H9 (cell line): ENCODE data around the gene TMEM183A. TPM values are rescaled to one million over a fixed set of nuclear protein-coding genes. Genes with fewer than 3 reads are reported as not detected.
A peak's percentile ranks its signal among the peaks of the same experiment; 100 is the strongest.

Experiments used
- DNase-seq: peaks from one replicate; pipeline ENCODE4 v3.0.0-alpha.2; 2017
- H2AFZ ChIP-seq: one replicate; pipeline ENCODE4 v1.6.1; 2013; ENCODE audit warnings: mild to moderate bottlenecking, low read length, control low read depth, moderate library complexity
- H2AK5ac ChIP-seq: 2 replicates; pipeline ENCODE4 v1.6.1; 2013; ENCODE audit warnings: low read length, control low read depth, mixed read lengths; ENCODE audit not compliant: insufficient read length
- H2BK120ac ChIP-seq: one replicate; pipeline ENCODE4 v1.6.1; 2013; ENCODE audit warnings: low read depth, mild to moderate bottlenecking, low read length, control low read depth, inconsistent platforms; ENCODE audit not compliant: poor library complexity, severe bottlenecking
- H2BK12ac ChIP-seq: 2 replicates; pipeline ENCODE4 v1.6.1; 2013; ENCODE audit warnings: low read length, control low read depth, mixed read lengths, low read depth; ENCODE audit not compliant: insufficient read length
- H2BK15ac ChIP-seq: 2 replicates; pipeline ENCODE4 v1.6.1; 2013; ENCODE audit warnings: low read depth, low read length, control low read depth
- H2BK20ac ChIP-seq: one replicate; pipeline ENCODE4 v1.6.1; 2013; ENCODE audit warnings: low read depth, mild to moderate bottlenecking, low read length, control low read depth, inconsistent platforms; ENCODE audit not compliant: poor library complexity, severe bottlenecking
- H2BK5ac ChIP-seq: 2 replicates; pipeline ENCODE4 v1.6.1; 2013; ENCODE audit warnings: low read length, control low read depth, mixed read lengths; ENCODE audit not compliant: insufficient read length
- H3K14ac ChIP-seq: 2 replicates; pipeline ENCODE4 v1.6.1; 2013; ENCODE audit warnings: low read length, control low read depth; ENCODE audit not compliant: insufficient read depth
- H3K18ac ChIP-seq: 2 replicates; pipeline ENCODE4 v1.6.1; 2013; ENCODE audit warnings: low read depth, mild to moderate bottlenecking, mixed read lengths, low read length, control low read depth; ENCODE audit not compliant: insufficient read length
- H3K23ac ChIP-seq: 2 replicates; pipeline ENCODE4 v1.6.1; 2013; ENCODE audit warnings: low read length, control low read depth, mixed read lengths, low read depth; ENCODE audit not compliant: insufficient read length
- H3K23me2 ChIP-seq: 2 replicates; pipeline ENCODE4 v1.6.1; 2013; ENCODE audit warnings: low read depth, mild to moderate bottlenecking, mixed read lengths, low read length, control low read depth; ENCODE audit not compliant: insufficient read length, poor library complexity, severe bottlenecking
- H3K27ac ChIP-seq: 2 replicates; pipeline ENCODE4 v1.5.1; 2013; ENCODE audit warnings: low read length, control low read depth, mixed read lengths, low read depth; ENCODE audit not compliant: insufficient read length
- H3K27me3 ChIP-seq: 2 replicates; pipeline ENCODE4 v1.6.1; 2013; ENCODE audit warnings: low read length, control low read depth, inconsistent platforms; ENCODE audit not compliant: insufficient read depth
- H3K4ac ChIP-seq: 2 replicates; pipeline ENCODE4 v1.6.1; 2013; ENCODE audit warnings: low read depth, mild to moderate bottlenecking, control low read depth, inconsistent platforms, low read length, moderate library complexity
- H3K4me1 ChIP-seq: 2 replicates; pipeline ENCODE4 v1.6.1; 2013; ENCODE audit warnings: low read length, control low read depth, inconsistent platforms; ENCODE audit not compliant: insufficient read depth
- H3K4me2 ChIP-seq: 2 replicates; pipeline ENCODE4 v1.6.1; 2013; ENCODE audit warnings: low read length, control low read depth, mixed read lengths; ENCODE audit not compliant: insufficient read length, insufficient read depth
- H3K56ac ChIP-seq: 2 replicates; pipeline ENCODE4 v1.6.1; 2013; ENCODE audit warnings: low read depth, mild to moderate bottlenecking, mixed read lengths, low read length, control low read depth; ENCODE audit not compliant: insufficient read length
- H3K79me1 ChIP-seq: 2 replicates; pipeline ENCODE4 v1.6.1; 2013; ENCODE audit warnings: low read depth, mild to moderate bottlenecking, moderate library complexity, low read length, control low read depth, inconsistent platforms; ENCODE audit not compliant: insufficient read depth, poor library complexity, severe bottlenecking
- H3K79me2 ChIP-seq: 2 replicates; pipeline ENCODE4 v1.6.1; 2013; ENCODE audit warnings: low read length, control low read depth, inconsistent platforms; ENCODE audit not compliant: insufficient read depth
- H3K9ac ChIP-seq: 2 replicates; pipeline ENCODE4 v1.6.1; 2013; ENCODE audit warnings: low read length, control low read depth, mixed read lengths; ENCODE audit not compliant: insufficient read length; ENCODE audit errors: extremely low read depth
- H3K9me3 ChIP-seq: one replicate; pipeline ENCODE4 v1.6.1; 2013; ENCODE audit warnings: low read depth, low read length, inconsistent platforms; ENCODE audit not compliant: control insufficient read depth
- H3T11ph ChIP-seq: one replicate; pipeline ENCODE4 v1.6.1; 2013; ENCODE audit warnings: mild to moderate bottlenecking, low read length, control low read depth, inconsistent platforms
- H4K20me1 ChIP-seq: one replicate; pipeline ENCODE4 v1.6.1; 2013; ENCODE audit not compliant: control insufficient read depth, insufficient read length, insufficient read depth
- H4K5ac ChIP-seq: 2 replicates; pipeline ENCODE4 v1.6.1; 2013; ENCODE audit warnings: low read depth, mild to moderate bottlenecking, mixed read lengths, low read length, control low read depth; ENCODE audit not compliant: insufficient read length
- H4K8ac ChIP-seq: replicated peaks from 2 replicates; pipeline ENCODE4 v1.6.1; 2013; ENCODE audit warnings: low read length, control low read depth, mixed read lengths, low read depth; ENCODE audit not compliant: insufficient read length
- H4K91ac ChIP-seq: 2 replicates; pipeline ENCODE4 v1.6.1; 2013; ENCODE audit warnings: low read depth, mild to moderate bottlenecking, moderate library complexity, mixed read lengths, low read length, control low read depth; ENCODE audit not compliant: insufficient read length
- H3K27ac Mint-ChIP-seq, 3 experiments: 2 replicates in 2 of 3; 3 replicates in 1 of 3; pipeline ENCODE4 v1.8.0; 2020 to 2021; ENCODE audit warnings: mixed read lengths in 3 of 3, mild to moderate bottlenecking in 1 of 3, moderate library complexity in 1 of 3
- H3K27me3 Mint-ChIP-seq: 2 replicates; pipeline ENCODE4 v1.8.0; 2021; ENCODE audit warnings: low read depth, mild to moderate bottlenecking, moderate library complexity, mixed read lengths
- H3K36me3 Mint-ChIP-seq, 3 experiments: 2 replicates in 2 of 3; 3 replicates in 1 of 3; pipeline ENCODE4 v1.8.0; 2020 to 2021; ENCODE audit warnings: low read depth in 3 of 3, mixed read lengths in 3 of 3; ENCODE audit not compliant: insufficient read depth in 1 of 3
- H3K4me1 Mint-ChIP-seq, 2 experiments: 2 replicates each; pipeline ENCODE4 v1.8.0; 2020; ENCODE audit warnings: mixed read lengths in 2 of 2
- H3K4me3 Mint-ChIP-seq, 2 experiments: 2 replicates in 1 of 2; 3 replicates in 1 of 2; pipeline ENCODE4 v1.8.0; 2020 to 2021; ENCODE audit warnings: mild to moderate bottlenecking in 2 of 2, mixed read lengths in 2 of 2, moderate library complexity in 1 of 2
- H3K9me3 Mint-ChIP-seq, 2 experiments: 2 replicates in 1 of 2; 3 replicates in 1 of 2; pipeline ENCODE4 v1.8.0; 2020; ENCODE audit warnings: mild to moderate bottlenecking in 2 of 2, mixed read lengths in 2 of 2, moderate library complexity in 1 of 2
- CTCF ChIP-seq: fragments of 200-600 bp; sonication (generic); conservative IDR thresholded peaks from 3 replicates; pipeline ENCODE4 v1.8.0; 2021; ENCODE audit warnings: antibody characterized with exemption, mild to moderate bottlenecking
- WGBS: extraction: QIAGEN DNeasy Blood & Tissue Kit; methylation state at CpG from one replicate; pipeline ENCODE4 v1.1.7; 2013; ENCODE audit warnings: missing lambda C conversion rate, low lambda C conversion rate, mixed read lengths; ENCODE audit not compliant: insufficient read length; ENCODE audit errors: extremely low coverage; 5-methylcytosine and 5-hydroxymethylcytosine counted together
- total RNA-seq: library from RNA; stranded (reverse); gene quantifications from 2 replicates; pipeline ENCODE4 v1.2.1, GENCODE V29; 2021

TMEM183A gene
- total RNA-seq, 1 experiment from 2014 or later: 93.4 TPM

- peaks cover 6% of the 10 kb centered on the region; the same call in 1 of the 2 replicates for H3K4me1 ChIP-seq
- no peak overlapping the region for H3K56ac ChIP-seq
- H3K27ac ChIP-seq: no peak overlapping the region
- no peaks in the 10 kb centered on the region for H3K23me2 ChIP-seq
- DNase-seq: no peak
- H3K9me3 Mint-ChIP-seq: no peaks in the 10 kb centered on the region
- no peak overlapping the region for H3K23ac ChIP-seq
- H3K18ac ChIP-seq: no peak overlapping the region
- no peaks in the 10 kb centered on the region for H3K27me3 ChIP-seq
- peaks cover 24 to 36% of the 10 kb centered on the region in 2 experiments for H3K4me1 Mint-ChIP-seq
- H3K4ac ChIP-seq: no peak overlapping the region
- H2AK5ac ChIP-seq: no peak overlapping the region
- H3K14ac ChIP-seq: no peak overlapping the region
- H3K79me1 ChIP-seq: no peaks in the 10 kb centered on the region
- no peaks in the 10 kb centered on the region for H4K20me1 ChIP-seq
- no peak overlapping the region for H2BK12ac ChIP-seq
- no peak overlapping the region for H4K8ac ChIP-seq
- H2BK5ac ChIP-seq: no peak overlapping the region
- no peak overlapping the region for H2BK15ac ChIP-seq
- no peak overlapping the region for H3K4me2 ChIP-seq
- H2BK20ac ChIP-seq: no peak overlapping the region
- peak overlapping the region in 1 of 2 experiments; percentile 14; a peak in 1 of 5 replicates for H3K4me3 Mint-ChIP-seq
- H3K36me3 Mint-ChIP-seq: peaks cover 1 to 30% (median 6%) of the 10 kb centered on the region in 3 experiments; a peak in 6 of 7 replicates
- H2BK120ac ChIP-seq: no peak overlapping the region
- H3K9ac ChIP-seq: no peak overlapping the region
- no peak overlapping the region for H4K5ac ChIP-seq
- peaks cover 2% of the 10 kb centered on the region for H3K27me3 Mint-ChIP-seq
- peak overlapping the region in 1 of 3 experiments; percentile 34; a peak in 1 of 7 replicates for H3K27ac Mint-ChIP-seq
- no peaks in the 10 kb centered on the region for H3K79me2 ChIP-seq
- no CpG with 5 or more reads among the region's 5 CpGs for WGBS
- H4K91ac ChIP-seq: no peak overlapping the region
- TF ChIP-seq CTCF: no peak
- no peak overlapping the region for H2AFZ ChIP-seq
- no peak overlapping the region for H3T11ph ChIP-seq
- no peaks in the 10 kb centered on the region for H3K9me3 ChIP-seq
Measured at GRCh38 chr1:203040513-203041275, 33.5 kb downstream of the TMEM183A start.
